Uterus (tissue), 2 donors: ENCODE data around the gene BCO1.

Experiments used
- CTCF ChIP-seq, 4 experiments: fragments of 200-600 bp in 2 of 4; fragments of 450-650 bp in 2 of 4; sonication (generic) in 2 of 4; IDR thresholded peaks; one replicate each; pipeline ENCODE4 v1.5.1; 2016 to 2019; ENCODE audit warnings: antibody characterized with exemption in 4 of 4, mild to moderate bottlenecking in 2 of 4, moderate library complexity in 1 of 4
- POLR2A ChIP-seq, 2 donors: fragments of 450-650 bp; IDR thresholded peaks; one replicate each; pipeline ENCODE4 v1.6.1; 2016; ENCODE audit warnings: antibody characterized with exemption in 2 of 2, mild to moderate bottlenecking in 1 of 2, moderate library complexity in 1 of 2

- TF ChIP-seq CTCF (IDR thresholded peaks at IDR 0.05) (no peak), POLR2A (IDR thresholded peaks at IDR 0.05) (no peak)
Measured at GRCh38 chr16:81251871-81252270, 13.4 kb downstream of the BCO1 start.
